ENCODE measurements around the gene MCCC1.
"Not testable (repeated sequence)": the region's sequence is repeated elsewhere in the genome, so short reads cannot be mapped to it uniquely, and the experiment has no call there.

MCCC1 gene

DNA sequence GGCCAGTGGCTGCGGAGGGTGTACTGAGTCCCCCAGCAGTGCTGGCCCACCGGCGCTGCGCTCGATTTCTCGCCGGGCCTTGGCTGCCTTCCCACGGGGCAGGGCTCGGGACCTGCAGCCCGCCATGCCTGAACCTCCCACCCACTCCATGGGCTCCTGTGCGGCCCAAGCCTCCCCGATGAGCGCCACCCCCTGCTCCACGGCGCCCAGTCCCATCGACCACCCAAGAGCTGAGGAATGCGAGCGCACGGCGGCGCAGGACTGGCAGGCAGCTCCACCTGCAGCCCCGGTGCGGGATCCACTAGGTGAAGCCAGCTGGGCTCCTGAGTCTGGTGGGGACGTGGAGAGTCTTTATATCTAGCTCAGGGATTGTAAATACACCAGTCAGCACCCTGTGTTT lies 1.7 kb upstream of the MCCC1 start:
- DNase-seq, result not testable (repeated sequence)

DNA sequence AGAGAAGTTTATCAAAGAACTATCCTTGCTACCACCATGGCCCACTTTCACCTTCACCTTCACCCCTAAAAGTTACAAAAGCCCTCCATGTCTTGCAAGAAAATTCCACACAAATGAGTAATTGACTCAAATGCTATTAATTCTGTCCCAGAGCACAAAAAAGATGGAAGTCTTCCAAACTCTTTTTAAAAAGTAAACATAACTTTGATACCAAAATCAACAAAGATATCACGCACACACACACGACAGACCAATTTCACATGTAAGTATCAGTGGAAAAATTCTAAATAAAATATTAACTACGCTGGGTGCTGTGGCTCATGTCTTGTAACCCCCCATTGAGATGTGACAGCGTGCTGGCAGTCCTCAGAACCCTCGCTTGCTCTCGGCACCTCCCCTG lies 1.1 kb upstream of the MCCC1 start:
- no peak for DNase-seq

- no peak for DNase-seq
These were observed 525 bp upstream of the MCCC1 start for GRCh38 chr3:183099838-183100204.

DNA sequence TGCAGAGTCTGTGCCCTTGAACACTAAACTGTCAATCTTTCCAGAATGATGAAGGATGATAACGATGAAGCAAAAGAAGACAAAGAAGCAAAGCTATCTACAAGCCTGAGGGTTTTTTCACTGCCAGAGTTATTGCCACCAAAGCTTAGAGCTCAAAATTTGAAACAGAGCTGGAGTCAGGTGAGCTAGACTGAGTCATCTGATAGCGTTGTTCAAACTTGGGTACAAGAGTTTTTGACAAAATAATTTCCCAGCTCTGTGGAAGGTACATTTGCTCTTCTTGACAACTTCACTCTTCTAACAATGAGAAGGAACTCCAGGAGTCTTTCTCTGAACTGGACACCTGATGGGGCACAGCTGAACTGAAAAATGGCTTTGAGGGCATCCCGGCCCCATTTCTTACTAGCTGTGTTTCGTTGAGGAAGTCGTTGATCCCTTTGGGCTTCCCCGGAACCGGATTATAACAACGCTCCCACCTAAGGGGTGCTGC lies 715 bp downstream of the MCCC1 start:
- no peak for DNase-seq

DNA sequence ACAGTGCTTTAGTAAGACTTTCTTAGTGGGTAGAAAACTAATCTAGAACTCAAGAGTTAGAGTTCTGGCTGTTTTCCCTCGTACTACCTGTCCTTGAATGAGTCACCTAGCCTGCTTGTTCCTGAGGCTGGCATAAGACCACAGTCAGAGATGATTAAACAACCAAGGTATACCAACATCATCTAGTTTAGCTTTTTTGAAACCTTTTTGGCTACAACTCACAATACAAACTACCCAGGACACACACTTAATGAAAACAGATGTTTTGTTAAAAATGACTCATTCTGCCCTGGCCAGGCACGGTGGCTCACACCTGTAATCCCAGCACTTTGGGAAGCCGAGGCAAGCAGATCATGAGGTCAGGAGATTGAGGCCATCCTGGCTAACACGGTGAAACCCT lies 4.6 kb downstream of the MCCC1 start:
- DNase-seq, result no peak

DNA sequence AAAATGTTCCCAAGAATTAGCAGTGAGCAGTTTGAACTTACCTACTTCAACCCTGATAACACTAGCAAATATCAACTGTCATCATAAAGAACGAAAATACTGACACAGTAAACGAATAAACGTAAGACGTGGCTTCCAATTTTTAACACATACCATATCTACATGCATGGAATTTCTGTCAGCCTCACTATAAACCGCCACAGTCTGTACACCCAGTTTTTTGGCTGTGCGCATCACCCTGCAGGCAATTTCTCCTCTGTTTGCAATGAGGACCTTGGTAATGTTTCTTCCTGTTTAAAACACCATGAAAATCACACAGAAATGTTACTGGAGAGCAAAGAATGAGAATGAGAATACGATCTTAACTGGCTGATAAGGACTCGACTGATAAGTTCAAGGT lies 7.0 kb downstream of the MCCC1 start:
- no peak for DNase-seq

DNA sequence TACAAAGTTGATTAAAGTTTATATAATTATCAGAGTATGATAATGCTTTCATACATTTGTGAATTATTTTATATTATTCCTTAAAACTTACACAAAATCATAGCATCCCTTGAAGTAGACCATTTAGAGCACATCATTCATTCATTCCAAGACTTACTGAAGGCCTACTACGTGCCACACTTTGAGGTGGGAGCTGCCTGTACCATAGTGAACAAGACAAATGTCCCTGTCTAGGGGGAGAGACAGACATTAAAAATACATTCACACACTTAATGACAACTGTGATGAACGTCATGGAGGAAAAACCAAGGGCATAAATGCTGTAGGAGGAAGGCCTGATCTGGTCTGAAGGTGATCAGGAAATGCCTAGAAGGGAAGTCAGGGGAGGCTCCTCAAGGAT lies 12.1 kb downstream of the MCCC1 start:
- DNase-seq, result no peak

DNA sequence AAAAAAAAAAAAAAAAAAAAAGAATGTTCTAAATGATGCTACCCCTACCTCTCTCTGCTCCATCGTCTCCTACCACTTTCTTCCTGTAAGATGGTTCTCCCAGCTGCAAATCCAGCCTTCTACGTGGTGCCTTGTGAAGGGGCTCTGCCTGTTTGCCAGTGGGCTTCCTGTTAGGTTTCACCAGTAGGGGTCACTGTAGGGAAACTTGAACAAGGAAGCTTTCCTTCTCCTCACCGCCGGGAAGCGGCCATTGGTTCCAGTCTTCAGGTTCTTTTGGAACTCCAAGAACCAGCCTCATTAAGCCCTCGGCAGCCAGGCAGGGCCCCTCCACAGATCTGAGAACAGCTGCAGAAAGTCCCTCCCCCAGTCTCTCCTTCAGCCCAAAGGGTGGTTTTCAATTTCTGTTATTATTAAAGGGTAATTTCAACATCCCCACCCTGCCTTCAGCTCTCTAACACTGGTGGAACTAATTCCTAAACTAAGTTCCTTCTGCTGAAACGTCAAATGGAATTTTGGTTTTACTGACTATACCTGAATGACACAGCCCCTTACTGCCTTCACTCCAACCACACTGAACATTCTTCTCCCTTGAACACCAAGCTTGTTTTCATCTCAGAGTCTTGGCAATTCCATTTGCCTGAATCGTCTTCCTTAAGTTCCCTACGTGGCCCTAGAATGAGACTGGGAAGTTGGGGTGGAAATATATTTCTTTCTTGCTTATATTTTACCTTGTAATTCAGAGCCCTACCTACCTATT lies 13.5 kb downstream of the MCCC1 start:
- DNase-seq, result no peak

DNA sequence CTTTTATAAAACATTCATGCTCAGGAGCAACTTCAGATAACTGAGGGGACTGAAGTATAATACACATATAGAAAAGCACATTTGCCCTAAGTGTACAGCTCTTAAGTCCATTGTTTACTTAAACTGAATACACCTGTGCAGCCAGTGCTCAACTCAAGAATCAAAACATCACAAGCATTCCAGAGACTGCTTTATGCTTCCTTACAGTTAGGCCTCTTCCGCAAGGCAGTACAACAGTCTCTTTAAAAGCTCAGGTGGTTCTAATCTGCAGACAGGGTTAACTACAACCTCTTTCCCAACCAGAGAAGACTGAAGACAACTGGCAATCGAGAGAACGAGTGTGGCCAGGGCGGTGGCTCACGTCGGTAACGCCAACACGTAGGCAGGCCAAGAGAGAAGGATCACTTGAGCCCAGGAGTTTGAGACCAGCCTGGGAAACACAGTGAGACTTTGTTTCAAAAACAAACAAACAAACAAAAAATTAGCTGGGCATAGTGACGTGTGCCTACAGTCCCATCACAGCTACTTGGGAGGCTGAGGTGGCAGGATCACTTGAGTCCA lies 16.9 kb downstream of the MCCC1 start:
- DNase-seq, result no peak

DNA sequence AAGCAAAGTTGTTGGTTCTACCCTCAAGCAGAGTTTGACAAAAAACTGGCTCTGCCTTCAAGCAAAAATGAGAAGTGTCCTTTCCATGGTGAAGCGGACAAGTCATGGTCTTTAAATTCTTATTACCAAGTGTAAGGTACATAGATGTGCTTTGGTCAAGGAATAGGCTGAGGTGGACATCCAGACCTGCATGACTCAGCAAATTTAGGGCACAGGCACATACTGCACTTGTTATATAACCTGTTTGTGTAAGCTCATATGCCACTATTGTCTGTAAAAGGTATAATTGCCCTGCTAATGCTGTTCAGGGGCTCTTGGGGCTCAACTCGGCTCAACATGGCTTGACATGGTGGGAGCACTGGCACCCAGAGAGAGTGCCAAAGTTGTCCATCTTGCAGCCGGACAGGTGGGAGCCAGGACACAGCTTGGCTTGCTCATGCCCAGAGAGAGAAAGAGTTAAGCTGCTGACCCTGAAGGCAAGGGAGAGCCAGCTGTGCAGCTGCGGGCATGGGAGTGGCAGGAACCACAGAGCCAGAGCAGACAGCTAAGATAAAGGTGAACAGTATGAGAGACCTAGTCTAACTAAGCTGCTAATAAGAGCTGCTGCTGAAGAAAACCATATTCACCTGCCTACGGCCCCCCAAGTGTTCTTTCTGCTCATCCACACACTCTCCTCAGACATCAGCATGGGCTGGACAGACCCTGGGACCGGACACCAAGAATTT lies 17.7 kb downstream of the MCCC1 start:
- DNase-seq, result no peak

- DNase-seq, result no peak
These were observed 18.7 kb downstream of the MCCC1 start for GRCh38 chr3:183080628-183081027.

DNA sequence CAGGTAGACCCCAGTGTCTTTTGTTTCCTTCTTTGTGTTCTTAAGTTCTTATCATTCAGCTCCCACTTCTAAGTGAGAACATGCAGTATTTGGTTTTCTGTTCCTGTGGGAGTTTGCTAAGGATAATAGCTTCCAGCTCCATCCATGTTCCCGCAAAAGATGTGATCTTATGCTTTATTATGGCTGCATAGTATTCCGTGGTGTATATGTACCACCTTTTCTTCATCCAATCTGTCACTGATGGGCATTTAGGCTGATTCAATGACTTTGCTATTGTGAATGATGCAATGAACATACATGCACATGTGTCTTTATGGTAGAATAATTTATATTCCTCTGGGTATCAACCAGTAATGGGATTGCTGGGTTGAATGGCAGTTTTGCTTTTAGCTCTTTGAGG lies 24.4 kb downstream of the MCCC1 start:
- no peak for DNase-seq

GRCh38 chr3:183074261-183074660 lies 25.0 kb downstream of the MCCC1 start:
- no peak for DNase-seq

DNA sequence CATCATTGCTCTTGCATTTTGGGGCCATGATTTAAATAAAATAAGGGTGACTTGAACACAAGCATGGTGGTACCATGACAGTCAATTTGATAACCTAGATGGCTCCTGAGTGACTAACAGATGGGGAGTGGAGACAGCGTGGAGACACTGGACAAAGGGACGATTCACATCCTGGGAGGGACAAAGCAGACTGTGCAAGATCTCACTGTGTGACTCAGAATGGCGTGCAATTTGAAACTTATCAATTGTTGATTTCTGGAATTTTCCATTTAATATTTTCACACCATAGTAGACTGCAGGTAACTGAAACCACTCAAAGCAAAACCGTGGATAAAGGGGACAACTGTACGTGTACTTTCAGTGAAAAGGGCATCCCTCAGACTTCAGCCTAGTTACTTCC lies 25.5 kb downstream of the MCCC1 start:
- no peak for DNase-seq

DNA sequence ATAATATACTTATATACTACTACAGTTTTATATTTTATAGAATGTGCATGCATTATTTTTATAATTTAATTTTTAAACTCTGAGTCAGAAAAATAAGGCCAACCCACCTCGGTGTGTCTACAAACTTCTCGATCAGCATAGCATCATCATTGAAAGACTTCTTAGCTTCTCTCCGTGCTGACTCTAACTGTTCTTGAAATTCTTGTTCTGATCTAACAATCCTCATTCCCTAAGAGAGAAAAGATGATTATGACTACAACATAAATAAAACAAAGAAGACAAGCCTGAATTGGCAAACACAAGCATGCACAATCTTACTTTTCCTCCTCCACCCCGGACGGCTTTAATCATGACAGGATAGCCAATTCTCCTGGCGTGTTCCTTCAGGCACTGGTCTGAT lies 28.4 kb downstream of the MCCC1 start:
- no peak for DNase-seq

GRCh38 chr3:183069086-183069485 lies 30.2 kb downstream of the MCCC1 start:
- no peak for DNase-seq

DNA sequence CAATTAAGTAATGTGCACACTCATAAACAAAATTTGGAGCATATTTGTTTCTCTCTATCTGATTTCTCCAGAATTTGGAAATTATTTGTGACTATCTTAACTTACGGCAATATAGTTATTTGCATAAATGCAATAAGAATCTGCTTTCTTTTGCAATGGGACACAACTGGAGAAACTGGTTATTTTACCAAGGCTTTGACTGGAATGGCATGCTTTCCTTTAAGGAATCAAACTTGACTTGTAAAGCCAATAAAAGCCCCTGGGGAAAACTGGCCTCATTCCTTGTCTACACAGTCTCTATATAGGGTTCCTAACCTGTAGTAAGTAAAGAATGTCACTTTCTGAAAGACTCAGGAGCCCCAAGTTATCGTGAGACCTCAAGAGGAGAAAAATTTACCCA lies 32.4 kb downstream of the MCCC1 start:
- not testable (repeated sequence) for DNase-seq

GRCh38 chr3:183064475-183064874 lies 34.8 kb downstream of the MCCC1 start:
- no peak for DNase-seq

DNA sequence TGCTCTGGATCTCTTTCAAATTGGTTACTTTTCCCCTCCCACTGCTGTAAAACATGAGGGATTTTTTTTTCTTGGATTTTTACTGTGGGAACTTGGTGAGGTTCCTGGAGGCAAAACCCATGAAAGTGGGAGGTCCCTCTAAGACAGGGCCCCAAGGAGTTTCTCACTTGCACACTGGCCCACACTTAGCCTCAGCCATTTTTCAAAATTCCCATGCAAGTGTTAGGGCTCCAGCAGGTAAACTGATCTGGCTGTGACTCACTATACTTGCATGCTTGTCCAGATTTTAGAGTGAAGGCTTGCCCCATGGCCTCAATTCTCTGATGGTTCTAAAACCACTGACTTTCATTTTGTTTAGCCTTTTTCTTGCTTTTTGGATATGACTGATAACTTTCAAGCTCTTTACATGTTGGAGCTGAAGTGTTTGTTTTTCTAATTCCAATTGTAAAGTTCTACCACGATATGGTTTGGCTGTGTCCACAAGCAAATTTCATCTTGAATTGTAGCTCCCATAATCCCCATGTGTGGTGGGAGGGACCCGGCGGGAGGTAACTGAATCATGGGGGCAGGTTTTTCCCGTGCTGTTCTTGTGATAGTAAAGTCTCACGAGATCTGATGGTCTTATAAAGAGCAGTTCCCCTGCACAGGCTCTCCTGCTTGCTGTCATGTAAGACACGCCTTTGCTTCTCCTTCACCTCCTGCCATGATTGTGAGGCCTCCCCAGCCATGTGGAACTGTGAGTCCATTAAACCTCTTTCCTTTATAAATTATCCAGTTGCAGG lies 37.7 kb downstream of the MCCC1 start:
- DNase-seq, result no peak

DNA sequence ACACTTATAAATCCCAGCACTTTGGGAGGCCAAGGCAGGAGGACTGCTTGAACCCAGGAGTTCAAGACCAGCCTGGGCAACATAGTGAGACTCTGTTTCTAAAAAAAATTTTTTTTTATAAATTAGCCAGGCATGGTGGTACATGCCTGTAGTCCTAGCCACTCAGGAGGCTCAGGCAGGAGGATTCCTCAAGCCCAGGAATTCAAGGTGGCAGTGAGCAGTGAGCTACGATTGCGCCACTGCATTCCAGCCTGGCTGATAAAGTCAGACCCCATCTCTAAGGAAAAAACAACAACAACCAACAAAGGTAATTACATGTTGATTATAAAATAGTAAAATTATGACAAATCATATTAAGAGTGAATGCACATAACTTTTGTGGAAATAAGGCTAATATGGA lies 40.9 kb downstream of the MCCC1 start:
- no peak for DNase-seq

GRCh38 chr3:183050706-183051105 lies 48.6 kb downstream of the MCCC1 start:
- no peak for DNase-seq

GRCh38 chr3:183046883-183047282 lies 52.4 kb downstream of the MCCC1 start:
- no peak for DNase-seq

GRCh38 chr3:183044547-183045229 lies 54.6 kb downstream of the MCCC1 start:
- DNase-seq, result no peak

All from femur (tissue), 1 donor.